Vagina (tissue), 2 donors: Measurements from ENCODE around the gene CADPS.

Source experiments
- POLR2A ChIP-seq, 2 donors: fragments of 450-650 bp; IDR thresholded peaks; one replicate each; pipeline ENCODE4 v1.6.1; 2017; ENCODE audit warnings: antibody characterized with exemption in 2 of 2, mild to moderate bottlenecking in 2 of 2, moderate library complexity in 2 of 2
- POLR2AphosphoS5 ChIP-seq, 2 donors: sonication (generic); formaldehyde crosslinking; IDR thresholded peaks; one replicate each; pipeline ENCODE4 v1.9.0; 2017; ENCODE audit warnings: antibody characterized with exemption in 2 of 2, mild to moderate bottlenecking in 2 of 2, low read depth in 1 of 2; ENCODE audit not compliant: insufficient read depth in 1 of 2

- TF ChIP-seq POLR2AphosphoS5 (IDR thresholded peaks at IDR 0.05; ENCODE audit: insufficient read depth in 1 of 2, low read depth in 1 of 2) (no peak), POLR2A (IDR thresholded peaks at IDR 0.05) (no peak)
Measured at GRCh38 chr3:62727536-62727935, 147.7 kb downstream of the CADPS start.
